Osteoblast (primary cell): ENCODE data around the gene SDHB. TPM values are rescaled to one million over a fixed set of nuclear protein-coding genes. Genes with fewer than 3 reads are reported as not detected.

Experiments used
- DNase-seq: peaks from one replicate; pipeline ENCODE4 v3.0.0; 2011; ENCODE audit warnings: low spot score, mixed read lengths; ENCODE audit not compliant: insufficient read length; ENCODE audit errors: missing footprints
- H2AFZ ChIP-seq: 2 replicates; pipeline ENCODE4 v1.6.0; 2011; ENCODE audit warnings: mild to moderate bottlenecking, low read length
- H3K27ac ChIP-seq: 2 replicates; pipeline ENCODE4 v1.5.1; 2011; ENCODE audit warnings: mild to moderate bottlenecking, low read depth, low read length, moderate library complexity
- H3K27me3 ChIP-seq: 2 replicates; pipeline ENCODE4 v1.6.0; 2012; ENCODE audit warnings: mild to moderate bottlenecking, control low read depth, inconsistent platforms, low read length, moderate library complexity; ENCODE audit not compliant: insufficient read depth
- H3K36me3 ChIP-seq: 2 replicates; pipeline ENCODE4 v1.5.1; 2011; ENCODE audit warnings: mild to moderate bottlenecking, low read length, control low read depth, moderate library complexity; ENCODE audit not compliant: insufficient read depth
- H3K4me1 ChIP-seq: 2 replicates; pipeline ENCODE4 v1.5.1; 2011; ENCODE audit warnings: mild to moderate bottlenecking, low read length, control low read depth, moderate library complexity; ENCODE audit not compliant: insufficient read depth
- H3K4me2 ChIP-seq: 2 replicates; pipeline ENCODE4 v1.6.0; 2011; ENCODE audit warnings: mild to moderate bottlenecking, low read length; ENCODE audit not compliant: insufficient read depth
- H3K4me3 ChIP-seq: fragments of 200-600 bp; sonication (generic); 3 replicates; pipeline ENCODE4 v1.5.1; 2012; ENCODE audit warnings: mild to moderate bottlenecking, low read length, inconsistent platforms; ENCODE audit not compliant: insufficient read depth
- H3K79me2 ChIP-seq: 2 replicates; pipeline ENCODE4 v1.6.0; 2012; ENCODE audit warnings: mild to moderate bottlenecking, low read length, control low read depth, inconsistent platforms; ENCODE audit not compliant: insufficient read depth
- H3K9me3 ChIP-seq: 2 replicates; pipeline ENCODE4 v1.5.1; 2011; ENCODE audit warnings: low read depth, low read length, control low read depth
- H4K20me1 ChIP-seq: 2 replicates; pipeline ENCODE4 v1.6.0; 2012; ENCODE audit warnings: mild to moderate bottlenecking, low read length, control low read depth; ENCODE audit not compliant: insufficient read depth
- total RNA-seq: library from RNA; depleted of rRNA; stranded (reverse); fragments of >200 nt; gene quantifications from 2 replicates; pipeline ENCODE4 v1.2.3, GENCODE V29; 2012
- TF ChIP-seq, protein P1 (sequence below): IDR thresholded peaks from 2 replicates; pipeline ENCODE4 v1.5.1; 2011; ENCODE audit warnings: mild to moderate bottlenecking, low read depth, low read length, moderate library complexity; ENCODE audit errors: extremely low read depth

SDHB gene
- total RNA-seq, 1 donor = 87.6 TPM

DNA sequence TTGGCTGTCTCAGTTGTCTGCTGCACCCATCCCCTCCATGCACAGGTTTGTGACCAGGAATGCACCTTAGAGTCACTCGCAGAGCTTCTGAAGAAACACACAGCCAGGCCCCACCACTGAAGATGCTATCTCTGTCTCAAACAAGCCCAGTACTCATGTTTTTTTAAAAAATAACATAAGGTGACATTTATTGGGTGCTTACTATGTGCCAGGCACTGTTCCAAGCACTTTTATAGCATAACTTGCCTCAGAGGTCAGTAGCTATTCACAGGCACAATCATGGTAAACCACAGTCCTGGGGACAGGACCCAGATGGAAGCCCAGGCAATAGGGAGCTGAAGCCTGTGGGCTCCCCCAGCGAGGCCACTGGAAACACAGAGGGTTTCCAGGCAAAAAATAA, 33.3 kb downstream of the SDHB start:
- Histone ChIP-seq H3K4me1 (peaks cover 7% of the 10 kb centered on the region), H3K36me3 (peaks cover 72% of the 10 kb centered on the region), H3K4me2 (no peak overlapping the region), H3K9me3 (no peaks in the 10 kb centered on the region), H3K27ac (no peak overlapping the region), H2AFZ (no peak overlapping the region), H3K27me3 (no peaks in the 10 kb centered on the region), H3K79me2 (no peaks in the 10 kb centered on the region), H3K4me3 (no peak overlapping the region), H4K20me1 (no peaks in the 10 kb centered on the region)
- TF ChIP-seq, protein P1, sequence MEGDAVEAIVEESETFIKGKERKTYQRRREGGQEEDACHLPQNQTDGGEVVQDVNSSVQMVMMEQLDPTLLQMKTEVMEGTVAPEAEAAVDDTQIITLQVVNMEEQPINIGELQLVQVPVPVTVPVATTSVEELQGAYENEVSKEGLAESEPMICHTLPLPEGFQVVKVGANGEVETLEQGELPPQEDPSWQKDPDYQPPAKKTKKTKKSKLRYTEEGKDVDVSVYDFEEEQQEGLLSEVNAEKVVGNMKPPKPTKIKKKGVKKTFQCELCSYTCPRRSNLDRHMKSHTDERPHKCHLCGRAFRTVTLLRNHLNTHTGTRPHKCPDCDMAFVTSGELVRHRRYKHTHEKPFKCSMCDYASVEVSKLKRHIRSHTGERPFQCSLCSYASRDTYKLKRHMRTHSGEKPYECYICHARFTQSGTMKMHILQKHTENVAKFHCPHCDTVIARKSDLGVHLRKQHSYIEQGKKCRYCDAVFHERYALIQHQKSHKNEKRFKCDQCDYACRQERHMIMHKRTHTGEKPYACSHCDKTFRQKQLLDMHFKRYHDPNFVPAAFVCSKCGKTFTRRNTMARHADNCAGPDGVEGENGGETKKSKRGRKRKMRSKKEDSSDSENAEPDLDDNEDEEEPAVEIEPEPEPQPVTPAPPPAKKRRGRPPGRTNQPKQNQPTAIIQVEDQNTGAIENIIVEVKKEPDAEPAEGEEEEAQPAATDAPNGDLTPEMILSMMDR = no peak
- DNase-seq = no peak

DNA sequence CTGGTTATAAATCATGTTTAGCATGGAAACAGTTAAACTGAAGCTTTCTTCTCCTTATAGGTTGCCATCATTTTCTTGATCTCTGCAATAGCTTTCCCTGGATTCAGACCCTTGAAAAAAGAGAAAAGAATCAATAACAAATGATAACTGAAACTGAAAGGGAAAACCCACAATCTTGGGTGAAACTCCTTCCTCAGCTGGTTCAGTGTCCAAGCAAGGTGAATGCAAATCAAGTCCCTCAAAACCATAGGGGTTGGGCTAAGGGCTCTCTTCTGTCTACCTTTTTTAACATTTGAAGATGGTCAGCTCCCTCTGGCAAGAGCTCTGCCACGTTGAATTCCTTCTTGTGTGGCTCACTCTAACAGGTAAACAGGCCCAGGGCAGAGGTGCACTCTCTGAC, 35.0 kb downstream of the SDHB start:
- Histone ChIP-seq H2AFZ (no peak overlapping the region), H3K36me3 (peaks cover 58% of the 10 kb centered on the region), H3K27ac (no peak overlapping the region), H3K4me3 (no peak overlapping the region), H3K4me1 (peaks cover 11% of the 10 kb centered on the region), H3K4me2 (no peak overlapping the region), H3K27me3 (no peaks in the 10 kb centered on the region), H3K79me2 (no peaks in the 10 kb centered on the region), H4K20me1 (no peaks in the 10 kb centered on the region), H3K9me3 (no peaks in the 10 kb centered on the region)
- DNase-seq = peak; percentile 5
- TF ChIP-seq, protein P1 = no peak

DNA sequence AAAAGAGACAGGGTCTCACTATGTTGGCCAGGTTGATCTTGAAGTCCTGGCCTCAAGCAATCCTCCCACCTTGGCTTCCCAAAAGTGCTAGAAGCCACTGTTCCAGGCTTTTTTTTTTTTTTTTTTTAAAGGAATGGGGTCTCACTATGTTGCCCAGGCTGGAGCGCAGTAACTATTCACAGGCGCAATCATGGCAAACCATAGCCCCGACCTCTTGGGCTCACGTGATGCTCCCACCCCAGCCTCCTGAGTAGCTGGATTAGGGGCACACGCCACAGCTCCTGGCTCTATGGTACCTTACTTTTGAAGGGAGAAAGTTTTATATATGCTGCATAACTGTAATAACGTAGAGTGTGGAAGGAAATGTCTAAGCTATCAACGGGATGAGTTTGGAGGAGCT, 36.4 kb downstream of the SDHB start:
- Histone ChIP-seq H3K36me3 (peaks cover 44% of the 10 kb centered on the region), H4K20me1 (no peaks in the 10 kb centered on the region), H3K4me3 (no peak overlapping the region), H3K27ac (no peak overlapping the region), H3K79me2 (no peaks in the 10 kb centered on the region), H3K9me3 (no peaks in the 10 kb centered on the region), H3K4me1 (peaks cover 22% of the 10 kb centered on the region), H2AFZ (no peak overlapping the region), H3K27me3 (no peaks in the 10 kb centered on the region), H3K4me2 (no peak overlapping the region)
- TF ChIP-seq, protein P1 = no peak
- no peak for DNase-seq

DNA sequence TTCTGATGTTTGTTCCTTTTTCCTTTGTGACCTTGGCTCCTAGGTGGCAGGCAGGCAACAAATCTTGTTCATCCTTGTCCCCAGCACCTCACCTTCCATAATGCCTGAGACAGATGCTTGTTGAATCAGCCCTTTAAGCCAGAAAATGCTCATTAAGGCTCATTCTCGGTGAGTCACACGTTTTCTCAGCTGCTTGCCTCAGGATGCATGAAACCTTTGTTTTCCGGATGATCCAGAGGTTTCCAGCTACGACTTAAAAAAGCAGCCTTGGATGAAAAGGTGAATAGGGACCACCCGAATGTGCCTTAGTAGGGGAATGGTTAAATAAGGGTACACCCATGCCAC, 37.5 kb downstream of the SDHB start:
- peak overlapping the region; percentile 46 for H3K4me2 ChIP-seq

More for the DNA sequence above, 37.5 kb downstream of the SDHB start:
- DNase-seq = peak; percentile 92
- Histone ChIP-seq H3K79me2 (no peaks in the 10 kb centered on the region), H3K27ac (peak overlapping the region; percentile 11), H2AFZ (no peak overlapping the region), H3K4me3 (no peak overlapping the region), H3K4me1 (peaks cover 29% of the 10 kb centered on the region), H3K36me3 (peaks cover 33% of the 10 kb centered on the region), H3K27me3 (no peaks in the 10 kb centered on the region), H4K20me1 (no peaks in the 10 kb centered on the region), H3K9me3 (no peaks in the 10 kb centered on the region)
- TF ChIP-seq, protein P1 = no peak
